ENCODE results near the gene GASK1A.
"Not testable (repeated sequence)": the region's sequence is repeated elsewhere in the genome, so short reads cannot be mapped to it uniquely, and the experiment has no call there.

The GASK1A gene

DNA sequence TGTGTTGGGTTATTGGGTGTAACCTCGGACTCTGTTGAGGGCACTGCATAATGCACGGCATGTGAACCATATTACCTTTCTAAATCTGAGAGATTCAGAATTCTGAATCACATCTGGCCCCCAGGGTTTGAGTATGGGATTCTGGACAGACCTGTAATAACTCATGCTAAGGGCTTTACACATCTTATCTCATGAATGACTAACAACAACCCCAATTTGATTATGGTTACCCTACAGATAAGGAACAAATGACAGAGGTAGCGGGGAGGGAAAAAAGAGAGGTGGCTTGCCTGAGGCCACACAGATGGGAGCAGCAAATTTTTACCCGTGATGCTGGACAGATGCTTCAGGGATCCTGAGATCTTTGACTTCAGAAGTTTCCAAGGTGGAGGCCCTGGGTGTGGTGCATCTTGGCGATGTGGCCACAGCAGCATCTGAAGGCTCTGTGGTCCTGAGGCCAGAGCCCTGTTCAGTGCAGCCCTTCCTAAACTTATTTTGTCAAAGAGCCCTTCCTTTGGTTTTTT, 83.0 kb downstream of the GASK1A start:
- Histone ChIP-seq H3K9me3 (ENCODE audit: control insufficient read depth, low read length) (no peaks in the 10 kb centered on the region), H3K4me3 (ENCODE audit: low read length) (no peak overlapping the region), H3K36me3 (ENCODE audit: control insufficient read depth, insufficient read depth, low read length) (no peaks in the 10 kb centered on the region), H3K9ac (ENCODE audit: low read length) (no peak overlapping the region), H3K4me1 (ENCODE audit: control insufficient read depth, insufficient read depth, low read length) (no peaks in the 10 kb centered on the region), H3K27me3 (ENCODE audit: control insufficient read depth, insufficient read depth, low read length) (no peaks in the 10 kb centered on the region)

DNA sequence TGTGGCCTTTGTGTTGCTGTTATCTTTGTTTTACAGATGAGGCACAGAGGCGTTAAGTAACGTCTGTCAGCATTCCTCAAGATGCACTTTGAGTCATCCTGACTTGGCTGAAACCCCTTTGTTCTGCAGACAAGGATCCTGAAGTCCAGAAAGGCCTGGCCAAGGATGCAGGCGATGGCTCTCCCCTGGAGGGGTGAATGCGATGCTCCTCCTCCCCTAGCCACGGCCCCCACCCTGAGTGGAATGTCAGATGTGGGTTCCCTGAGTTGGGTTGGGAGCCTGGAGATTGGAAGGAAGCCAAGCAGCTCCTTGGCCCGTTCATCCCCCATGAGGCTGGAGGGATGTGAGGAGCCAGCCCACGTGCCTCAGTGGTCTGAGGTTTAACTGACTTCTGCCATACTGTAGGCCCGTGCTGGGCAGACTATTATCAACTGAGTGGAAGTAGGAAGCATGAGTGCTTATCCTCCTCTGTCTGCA, 83.5 kb downstream of the GASK1A start:
- no peak overlapping the region for H3K4me3 ChIP-seq (ENCODE audit: low read length)
- no peaks in the 10 kb centered on the region for H3K9me3 ChIP-seq (ENCODE audit: control insufficient read depth, low read length)
- no peaks in the 10 kb centered on the region for H3K36me3 ChIP-seq (ENCODE audit: control insufficient read depth, insufficient read depth, low read length)
- H3K4me1 ChIP-seq (ENCODE audit: control insufficient read depth, insufficient read depth, low read length), result no peaks in the 10 kb centered on the region
- no peak overlapping the region for H3K9ac ChIP-seq (ENCODE audit: low read length)
- no peaks in the 10 kb centered on the region for H3K27me3 ChIP-seq (ENCODE audit: control insufficient read depth, insufficient read depth, low read length)

GRCh38 chr3:43063114-43063513, 84.0 kb downstream of the GASK1A start:
- no peaks in the 10 kb centered on the region for H3K9me3 ChIP-seq (ENCODE audit: control insufficient read depth, low read length)
- H3K36me3 ChIP-seq (ENCODE audit: control insufficient read depth, insufficient read depth, low read length), result no peaks in the 10 kb centered on the region
- H3K9ac ChIP-seq (ENCODE audit: low read length), result no peak overlapping the region
- no peaks in the 10 kb centered on the region for H3K4me1 ChIP-seq (ENCODE audit: control insufficient read depth, insufficient read depth, low read length)
- no peaks in the 10 kb centered on the region for H3K27me3 ChIP-seq (ENCODE audit: control insufficient read depth, insufficient read depth, low read length)
- no peak overlapping the region for H3K4me3 ChIP-seq (ENCODE audit: low read length)

- not testable (repeated sequence) for H3K4me3 ChIP-seq (ENCODE audit: low read length); H3K27me3 ChIP-seq (ENCODE audit: control insufficient read depth, insufficient read depth, low read length); H3K36me3 ChIP-seq (ENCODE audit: control insufficient read depth, insufficient read depth, low read length); H3K9ac ChIP-seq (ENCODE audit: low read length); H3K9me3 ChIP-seq (ENCODE audit: control insufficient read depth, low read length); H3K4me1 ChIP-seq (ENCODE audit: control insufficient read depth, insufficient read depth, low read length)
Measured at GRCh38 chr3:43070670-43071069, 91.6 kb downstream of the GASK1A start.

- no peaks in the 10 kb centered on the region for H3K27me3 ChIP-seq (ENCODE audit: control insufficient read depth, insufficient read depth, low read length)
- H3K9me3 ChIP-seq (ENCODE audit: control insufficient read depth, low read length), result no peaks in the 10 kb centered on the region
- H3K9ac ChIP-seq (ENCODE audit: low read length), result no peak overlapping the region
- H3K36me3 ChIP-seq (ENCODE audit: control insufficient read depth, insufficient read depth, low read length), result no peaks in the 10 kb centered on the region
- H3K4me3 ChIP-seq (ENCODE audit: low read length), result no peak overlapping the region
- H3K4me1 ChIP-seq (ENCODE audit: control insufficient read depth, insufficient read depth, low read length), result no peaks in the 10 kb centered on the region
Measured at GRCh38 chr3:43071313-43071893, 92.3 kb downstream of the GASK1A start.

- H3K27me3 ChIP-seq (ENCODE audit: control insufficient read depth, insufficient read depth, low read length), result no peaks in the 10 kb centered on the region
- no peak overlapping the region for H3K4me3 ChIP-seq (ENCODE audit: low read length)
- no peaks in the 10 kb centered on the region for H3K36me3 ChIP-seq (ENCODE audit: control insufficient read depth, insufficient read depth, low read length)
- H3K4me1 ChIP-seq (ENCODE audit: control insufficient read depth, insufficient read depth, low read length), result no peaks in the 10 kb centered on the region
- H3K9me3 ChIP-seq (ENCODE audit: control insufficient read depth, low read length), result no peaks in the 10 kb centered on the region
- H3K9ac ChIP-seq (ENCODE audit: low read length), result no peak overlapping the region
Measured at GRCh38 chr3:43072361-43072760, 93.2 kb downstream of the GASK1A start.

GRCh38 chr3:43073116-43073835, 94.2 kb downstream of the GASK1A start:
- Histone ChIP-seq H3K36me3 (ENCODE audit: control insufficient read depth, insufficient read depth, low read length) (no peaks in the 10 kb centered on the region), H3K9me3 (ENCODE audit: control insufficient read depth, low read length) (no peaks in the 10 kb centered on the region), H3K9ac (ENCODE audit: low read length) (no peak overlapping the region), H3K27me3 (ENCODE audit: control insufficient read depth, insufficient read depth, low read length) (no peaks in the 10 kb centered on the region), H3K4me3 (ENCODE audit: low read length) (no peak overlapping the region), H3K4me1 (ENCODE audit: control insufficient read depth, insufficient read depth, low read length) (no peaks in the 10 kb centered on the region)

- no peaks in the 10 kb centered on the region for H3K9me3 ChIP-seq (ENCODE audit: control insufficient read depth, low read length)
- no peak overlapping the region for H3K9ac ChIP-seq (ENCODE audit: low read length)
- H3K36me3 ChIP-seq (ENCODE audit: control insufficient read depth, insufficient read depth, low read length), result no peaks in the 10 kb centered on the region
- no peaks in the 10 kb centered on the region for H3K27me3 ChIP-seq (ENCODE audit: control insufficient read depth, insufficient read depth, low read length)
- H3K4me1 ChIP-seq (ENCODE audit: control insufficient read depth, insufficient read depth, low read length), result no peaks in the 10 kb centered on the region
- no peak overlapping the region for H3K4me3 ChIP-seq (ENCODE audit: low read length)
Measured at GRCh38 chr3:43073836-43074220, 94.7 kb downstream of the GASK1A start.

GRCh38 chr3:43074482-43074881, 95.4 kb downstream of the GASK1A start:
- Histone ChIP-seq H3K27me3 (ENCODE audit: control insufficient read depth, insufficient read depth, low read length) (no peaks in the 10 kb centered on the region), H3K9ac (ENCODE audit: low read length) (no peak overlapping the region), H3K36me3 (ENCODE audit: control insufficient read depth, insufficient read depth, low read length) (no peaks in the 10 kb centered on the region), H3K9me3 (ENCODE audit: control insufficient read depth, low read length) (no peaks in the 10 kb centered on the region), H3K4me3 (ENCODE audit: low read length) (no peak overlapping the region), H3K4me1 (ENCODE audit: control insufficient read depth, insufficient read depth, low read length) (no peaks in the 10 kb centered on the region)

DNA sequence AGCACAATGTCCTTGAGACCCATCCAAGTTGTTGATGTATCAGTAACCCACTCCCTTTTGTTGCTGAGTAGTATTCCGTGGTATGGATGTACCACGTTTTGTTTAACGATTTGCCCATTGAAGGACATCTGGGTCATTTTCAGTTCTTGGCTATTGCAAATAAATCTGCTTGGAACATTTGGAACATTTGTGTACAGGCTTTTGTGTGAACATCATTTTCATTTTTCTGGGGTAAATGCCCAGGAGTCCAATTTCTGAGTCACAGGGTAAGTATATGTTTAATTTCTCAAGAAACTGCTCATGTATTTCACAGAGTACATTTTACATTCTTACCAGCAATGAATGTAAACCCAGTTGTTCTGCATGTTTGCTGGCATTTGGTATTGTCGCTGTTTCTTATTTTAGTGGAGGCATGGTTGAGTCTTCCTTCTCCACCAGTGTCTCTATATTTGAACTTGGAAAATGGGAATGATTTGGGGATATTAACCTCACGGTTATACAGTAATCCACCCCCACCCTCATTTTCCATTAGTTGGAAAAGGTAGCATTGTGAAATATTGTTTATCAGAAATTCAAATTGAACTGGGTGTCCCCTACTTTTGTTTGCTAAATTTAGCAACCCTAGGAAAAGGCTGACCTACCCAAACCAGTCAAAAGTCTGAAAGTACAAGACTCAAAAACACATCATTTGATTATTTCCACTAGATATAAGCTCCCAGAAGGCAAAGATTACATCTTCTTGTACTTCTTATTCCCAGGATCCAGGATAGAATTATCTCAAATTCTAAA, 96.0 kb downstream of the GASK1A start:
- no peaks in the 10 kb centered on the region for H3K36me3 ChIP-seq (ENCODE audit: control insufficient read depth, insufficient read depth, low read length)
- H3K9ac ChIP-seq (ENCODE audit: low read length), result no peak overlapping the region
- no peak overlapping the region for H3K4me3 ChIP-seq (ENCODE audit: low read length)
- H3K27me3 ChIP-seq (ENCODE audit: control insufficient read depth, insufficient read depth, low read length), result no peaks in the 10 kb centered on the region
- no peaks in the 10 kb centered on the region for H3K9me3 ChIP-seq (ENCODE audit: control insufficient read depth, low read length)
- H3K4me1 ChIP-seq (ENCODE audit: control insufficient read depth, insufficient read depth, low read length), result no peaks in the 10 kb centered on the region

GRCh38 chr3:43075904-43076661, 97.0 kb downstream of the GASK1A start:
- H3K9ac ChIP-seq (ENCODE audit: low read length), result no peak overlapping the region
- H3K4me3 ChIP-seq (ENCODE audit: low read length), result no peak overlapping the region
- H3K27me3 ChIP-seq (ENCODE audit: control insufficient read depth, insufficient read depth, low read length), result no peaks in the 10 kb centered on the region
- H3K4me1 ChIP-seq (ENCODE audit: control insufficient read depth, insufficient read depth, low read length), result no peaks in the 10 kb centered on the region
- H3K36me3 ChIP-seq (ENCODE audit: control insufficient read depth, insufficient read depth, low read length), result no peaks in the 10 kb centered on the region
- no peaks in the 10 kb centered on the region for H3K9me3 ChIP-seq (ENCODE audit: control insufficient read depth, low read length)
